Stimulated activated CD8-positive, alpha-beta memory T cell treated with anti-CD3 and anti-CD28 coated beads, Interleukin-12 subunit alpha, Interleukin-12 subunit beta, amount 100 ng/mL, for 1 hour (primary cell): ENCODE results near the gene TRAPPC2.
A peak's percentile ranks its signal among the peaks of the same experiment; 100 is the strongest.
"Not testable (repeated sequence)": the region's sequence is repeated elsewhere in the genome, so short reads cannot be mapped to it uniquely, and the experiment has no call there.

Experiments
- DNase-seq: peaks from one replicate; pipeline ENCODE4 v3.0.0-alpha.2; 2020; ENCODE audit warnings: low read depth

Gene TRAPPC2

GRCh38 chrX:13698432-13698831 lies 36.0 kb downstream of the TRAPPC2 start:
- no peak for DNase-seq

GRCh38 chrX:13697976-13698375 lies 36.4 kb downstream of the TRAPPC2 start:
- no peak for DNase-seq

GRCh38 chrX:13697455-13697854 lies 37.0 kb downstream of the TRAPPC2 start:
- no peak for DNase-seq

- no peak for DNase-seq
These were observed 38.8 kb downstream of the TRAPPC2 start for GRCh38 chrX:13695601-13696115.

GRCh38 chrX:13694983-13695382 lies 39.4 kb downstream of the TRAPPC2 start:
- DNase-seq: no peak

GRCh38 chrX:13694359-13694758 lies 40.1 kb downstream of the TRAPPC2 start:
- DNase-seq: no peak

GRCh38 chrX:13693341-13693961 lies 41.0 kb downstream of the TRAPPC2 start:
- DNase-seq: no peak

- no peak for DNase-seq
These were observed 41.6 kb downstream of the TRAPPC2 start for GRCh38 chrX:13692771-13693231.

GRCh38 chrX:13691841-13692371 lies 42.5 kb downstream of the TRAPPC2 start:
- DNase-seq: no peak

GRCh38 chrX:13690836-13691235 lies 43.6 kb downstream of the TRAPPC2 start:
- DNase-seq: no peak

GRCh38 chrX:13689741-13690211 lies 44.6 kb downstream of the TRAPPC2 start:
- DNase-seq: no peak

- peak; percentile 53 for DNase-seq
These were observed 45.3 kb downstream of the TRAPPC2 start, which contains the start of gene RAB9A for GRCh38 chrX:13688958-13689740. TSS of gene RAB9A (plus strand) at chrX:13689128. CDS start at chrX:13708747, 19,619 bp downstream.

GRCh38 chrX:13688384-13688957 lies 45.9 kb downstream of the TRAPPC2 start:
- DNase-seq: no peak

GRCh38 chrX:13687203-13687602 lies 47.2 kb downstream of the TRAPPC2 start:
- DNase-seq: no peak

GRCh38 chrX:13685126-13685763 lies 49.2 kb downstream of the TRAPPC2 start:
- no peak for DNase-seq

- DNase-seq: no peak
These were observed 50.1 kb downstream of the TRAPPC2 start for GRCh38 chrX:13684361-13684760.

GRCh38 chrX:13681595-13681994 lies 52.8 kb downstream of the TRAPPC2 start:
- DNase-seq: no peak

GRCh38 chrX:13679700-13680099 lies 54.7 kb downstream of the TRAPPC2 start:
- not testable (repeated sequence) for DNase-seq

GRCh38 chrX:13676885-13677284 lies 57.5 kb downstream of the TRAPPC2 start:
- DNase-seq: no peak

- DNase-seq: no peak
These were observed 61.4 kb downstream of the TRAPPC2 start for GRCh38 chrX:13673016-13673415.

- DNase-seq: no peak
These were observed 64.2 kb downstream of the TRAPPC2 start for GRCh38 chrX:13670197-13670596.

- not testable (repeated sequence) for DNase-seq
These were observed 64.7 kb downstream of the TRAPPC2 start for GRCh38 chrX:13669755-13670154.
